ENCODE results near the gene IRAK2.

- TF ChIP-seq ZNF70 (CRISPR knock-in tag; IDR thresholded peaks at IDR 0.05) (no peak), SNAI2 (CRISPR knock-in tag; IDR thresholded peaks at IDR 0.05) (no peak), OSR1 (CRISPR knock-in tag; IDR thresholded peaks at IDR 0.05) (no peak)
Measured at GRCh38 chr3:10285272-10286132, 120.8 kb downstream of the IRAK2 start.

All from SK-N-SH treated with all-trans-retinoic acid at 6 μM for 48 hours (cell line).